RWPE2 (cell line): Measurements from ENCODE around the gene ESRRA.

ENCODE experiments used
- ATAC-seq: fragments of 200-7000 bp; cut with Tn5 transposase; 3 replicates; pipeline ENCODE4 v1.9.1; 2021; ENCODE audit warnings: low read depth
- DNase-seq: peaks from one replicate; pipeline ENCODE4 v3.0.0-alpha.2; 2020; ENCODE audit warnings: low spot score
- H3K27ac ChIP-seq: fragments of 450-650 bp; 2 replicates; pipeline ENCODE4 v1.5.1; 2017; ENCODE audit warnings: mild to moderate bottlenecking; ENCODE audit not compliant: poor library complexity, severe bottlenecking
- H3K27me3 ChIP-seq: fragments of 250-450 bp; sonication (Bioruptor Pico); 2 replicates; pipeline ENCODE4 v1.5.1; 2021; ENCODE audit warnings: mild to moderate bottlenecking, moderate library complexity; ENCODE audit not compliant: insufficient read depth, poor library complexity, severe bottlenecking
- H3K36me3 ChIP-seq: fragments of 250-450 bp; sonication (Bioruptor Pico); 2 replicates; pipeline ENCODE4 v1.5.1; 2020; ENCODE audit warnings: low read depth, mild to moderate bottlenecking, moderate library complexity
- H3K4me1 ChIP-seq: fragments of 250-450 bp; sonication (Bioruptor Pico); 2 replicates; pipeline ENCODE4 v1.5.1; 2021; ENCODE audit warnings: mild to moderate bottlenecking, moderate library complexity; ENCODE audit not compliant: insufficient read depth, poor library complexity, severe bottlenecking
- H3K4me3 ChIP-seq: fragments of 250-450 bp; sonication (Bioruptor Pico); 2 replicates; pipeline ENCODE4 v1.5.1; 2021; ENCODE audit warnings: mild to moderate bottlenecking, moderate library complexity; ENCODE audit not compliant: severe bottlenecking
- H3K9me3 ChIP-seq: fragments of 250-450 bp; sonication (Bioruptor Pico); 2 replicates; pipeline ENCODE4 v1.5.1; 2021; ENCODE audit warnings: mild to moderate bottlenecking, moderate library complexity; ENCODE audit not compliant: severe bottlenecking
- CTCF ChIP-seq: fragments of 450-650 bp; IDR thresholded peaks from one replicate; pipeline ENCODE4 v1.5.1; 2017; ENCODE audit warnings: mild to moderate bottlenecking, moderate library complexity; ENCODE audit not compliant: poor library complexity, severe bottlenecking

The ESRRA gene

GRCh38 chr11:64342869-64343745 lies 37.8 kb downstream of the ESRRA start:
- H3K27me3 ChIP-seq = no peaks in the 10 kb centered on the region
- H3K27ac ChIP-seq = peak overlapping the region; percentile 50
- DNase-seq = peak; percentile 58
- H3K9me3 ChIP-seq = no peaks in the 10 kb centered on the region
- H3K4me1 ChIP-seq = peaks cover 11% of the 10 kb centered on the region
- no peaks in the 10 kb centered on the region for H3K36me3 ChIP-seq
- TF ChIP-seq CTCF = no peak
- no peak; the same call in 2 of the 3 replicates for ATAC-seq
- H3K4me3 ChIP-seq = no peak overlapping the region

- H3K36me3 ChIP-seq = no peaks in the 10 kb centered on the region
- TF ChIP-seq CTCF = no peak
- no peak overlapping the region for H3K27ac ChIP-seq
- H3K27me3 ChIP-seq = no peaks in the 10 kb centered on the region
- no peaks in the 10 kb centered on the region for H3K9me3 ChIP-seq
- no peak for ATAC-seq
- H3K4me1 ChIP-seq = peaks cover 11% of the 10 kb centered on the region
- peak; percentile 65 for DNase-seq
- H3K4me3 ChIP-seq = no peak overlapping the region
Measured at GRCh38 chr11:64343767-64344559, 38.6 kb downstream of the ESRRA start.

- Histone ChIP-seq H3K4me3 (no peak overlapping the region), H3K36me3 (no peaks in the 10 kb centered on the region), H3K9me3 (no peaks in the 10 kb centered on the region), H3K4me1 (peaks cover 11% of the 10 kb centered on the region), H3K27me3 (no peaks in the 10 kb centered on the region), H3K27ac (no peak overlapping the region)
- no peak for ATAC-seq
- no peak for TF ChIP-seq CTCF
- peak; percentile 54 for DNase-seq
Measured at GRCh38 chr11:64344787-64345186, 39.5 kb downstream of the ESRRA start.

- no peak for DNase-seq
- Histone ChIP-seq H3K4me3 (no peak overlapping the region), H3K27me3 (no peaks in the 10 kb centered on the region), H3K9me3 (no peaks in the 10 kb centered on the region), H3K27ac (peak overlapping the region; percentile 64), H3K4me1 (peaks cover 11% of the 10 kb centered on the region), H3K36me3 (no peaks in the 10 kb centered on the region)
- TF ChIP-seq CTCF = no peak
- peak; percentile 49 for ATAC-seq
Measured at GRCh38 chr11:64347193-64347867, 42.0 kb downstream of the ESRRA start.
